Measurements from ENCODE around the gene TMEM145.

- TF ChIP-seq TSHZ2 (CRISPR knock-in tag; IDR thresholded peaks at IDR 0.05) (no peak), ESRRG (CRISPR knock-in tag; IDR thresholded peaks at IDR 0.05) (no peak), SNAI2 (CRISPR knock-in tag; IDR thresholded peaks at IDR 0.05) (no peak), CSRNP3 (CRISPR knock-in tag; IDR thresholded peaks at IDR 0.05) (no peak), ARNTL (CRISPR knock-in tag; IDR thresholded peaks at IDR 0.05; ENCODE audit: borderline replicate concordance, low read depth) (no peak), ISL1 (CRISPR knock-in tag; IDR thresholded peaks at IDR 0.05) (no peak), ZNF8 (CRISPR knock-in tag; IDR thresholded peaks at IDR 0.05) (no peak), CSDC2 (CRISPR knock-in tag; IDR thresholded peaks at IDR 0.05) (no peak), RARB (CRISPR knock-in tag; IDR thresholded peaks at IDR 0.05) (no peak), PATZ1 (CRISPR knock-in tag; IDR thresholded peaks at IDR 0.05; ENCODE audit: borderline replicate concordance) (no peak), ZFP30 (CRISPR knock-in tag; IDR thresholded peaks at IDR 0.05) (no peak), POU6F1 (CRISPR knock-in tag; IDR thresholded peaks at IDR 0.05; ENCODE audit: borderline replicate concordance, low read depth) (no peak), CREB5 (CRISPR knock-in tag; IDR thresholded peaks at IDR 0.05; ENCODE audit: low read depth) (no peak)
Observed at GRCh38 chr19:42326969-42327368, 13.9 kb downstream of the TMEM145 start.
